Pancreas (tissue), 10 donors: ENCODE results near the gene ZDHHC13. TPM values are rescaled to one million over a fixed set of nuclear protein-coding genes. Genes with fewer than 3 reads are reported as not detected.
"Not testable (repeated sequence)": the region's sequence is repeated elsewhere in the genome, so short reads cannot be mapped to it uniquely, and the experiment has no call there.

Experiments
- ATAC-seq, 4 donors: fragments of 200-7000 bp; cut with Tn5 transposase; one replicate each; pipeline versions ENCODE4 v1.8.0 to v1.9.1; 2020; ENCODE audit warnings: mild to moderate bottlenecking in 4 of 4, moderate library complexity in 4 of 4
- DNase-seq, 6 donors: peaks; one replicate each; pipeline ENCODE4 v3.0.0-alpha.2; 2020
- FAIRE-seq: peaks from 2 replicates; lab custom pipeline; 2012; peaks lifted over from hg19 to GRCh38; lab: Jason Lieb, UNC
- H3K27ac ChIP-seq, 4 donors: fragments of 200-600 bp; sonication (generic); 1 replicate in 3 of 4; 2 replicates in 1 of 4; pipeline versions ENCODE4 v1.5.0 to v1.8.0; 2020
- H3K27me3 ChIP-seq, 4 donors: fragments of 200-600 bp; one replicate each; pipeline ENCODE4 v1.8.0; 2021
- H3K36me3 ChIP-seq, 3 donors: fragments of 200-600 bp; sonication (generic) in 1 of 3; one replicate each; pipeline versions ENCODE4 v1.5.0 to v1.8.0; 2020 to 2021
- H3K4me1 ChIP-seq, 3 donors: fragments of 200-600 bp; one replicate each; pipeline ENCODE4 v1.8.0; 2021
- H3K4me3 ChIP-seq, 4 donors: fragments of 200-600 bp; sonication (generic) in 2 of 4; one replicate each; pipeline versions ENCODE4 v1.5.0 to v1.8.0; 2020 to 2021
- H3K9me3 ChIP-seq, 4 donors: fragments of 200-600 bp; one replicate each; pipeline ENCODE4 v1.8.0; 2021
- CTCF ChIP-seq, 4 donors: fragments of 200-600 bp; sonication (generic) in 3 of 4; IDR thresholded peaks; one replicate each; pipeline versions ENCODE4 v1.5.0 to v1.8.0; 2021; ENCODE audit warnings: antibody characterized with exemption in 4 of 4
- WGBS, 2 donors: extraction: QIAGEN DNeasy Blood & Tissue Kit; methylation state at CpG; one replicate each; pipeline ENCODE4 v1.1.7; 2013; 5-methylcytosine and 5-hydroxymethylcytosine counted together
- intact Hi-C, 3 donors: fragments of 100-400 bp; cut with DNase I; formaldehyde crosslinking; loops; one replicate each; pipeline versions ENCODE4 v1.11.1 to v1.14.2; 2022
- polyA plus RNA-seq, 2 donors: library from polyadenylated mRNA; stranded (reverse); fragments of 200-250 nt; gene quantifications; one replicate each; pipeline ENCODE4 v1.2.3, GENCODE V29; 2013
- total RNA-seq, 6 donors: library from RNA; stranded (reverse); fragmentation: NEBNext Ultra II Directional in 4 of 6; extraction: Animal tissue kit (Norgen Biotek cat#: 25700) in 4 of 6; gene quantifications; one replicate each; pipeline versions ENCODE4 v1.2.1 to v1.2.4, GENCODE V29; 2021 to 2023
- donor health status: healthy with polysubstance abuse.
- donor health status: DM: no; HTN: no; CAD: no; lungs with moderate emphysema.
- donor health status: DM: no; HTN: no; CAD: no.
- donor health status: control.
- donor health status: control.
- donor health status: Bipolar disorder and iron deficiency.
- donor health status: DM: yes; HTN: yes; CAD: no.
- donor health status: DM: no; HTN: no; CAD: no.
- donor health status: DM: no; HTN: no; CAD: no.
- donor health status: DM: yes; HTN: yes; CAD: no.

ZDHHC13 gene
- total and polyA plus RNA-seq, 8 donors: 4.5 to 11.5 (median 7.5) TPM

DNA sequence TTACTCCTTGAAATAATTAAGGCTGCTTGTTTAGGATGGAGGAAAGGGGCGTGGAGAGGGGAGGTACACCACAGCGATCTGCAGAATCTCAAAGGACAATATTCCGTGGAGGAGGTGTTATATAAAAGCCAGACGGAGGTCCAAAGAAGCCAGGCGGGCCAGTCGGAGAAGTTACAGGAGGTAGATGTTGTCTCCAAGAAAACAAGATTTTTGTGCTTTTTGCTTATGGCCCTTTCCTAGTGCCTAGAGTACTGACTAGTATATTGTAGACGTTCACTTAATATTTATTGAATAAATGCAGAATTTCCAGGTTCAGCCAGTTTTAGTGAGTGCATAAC lies 761 bp downstream of the ZDHHC13 start:
- Histone ChIP-seq H3K9me3 (no peaks in the 10 kb centered on the region), H3K36me3 (no peaks in the 10 kb centered on the region), H3K4me1 (peaks cover 8 to 13% (median 12%) of the 10 kb centered on the region in 3 donors), H3K4me3 (peak overlapping the region; percentile 56 to 94 (median 90)), H3K27me3 (no peaks in the 10 kb centered on the region), H3K27ac (peak overlapping the region in 2 of 4 donors; percentile 81 to 83)
- WGBS, 2 donors: 2 to 7% methylated on average over 7 of the region's 7 CpGs
- DNase-seq (no peak), ATAC-seq (no peak), FAIRE-seq (no peak)
- TF ChIP-seq CTCF (IDR thresholded peaks at IDR 0.05): no peak
- intact Hi-C loops: no loop called here

- ATAC-seq: no peak
- Histone ChIP-seq H3K4me1 (peaks cover 8 to 13% (median 12%) of the 10 kb centered on the region in 3 donors), H3K27ac (no peak overlapping the region), H3K4me3 (no peak overlapping the region), H3K36me3 (no peaks in the 10 kb centered on the region), H3K9me3 (no peaks in the 10 kb centered on the region), H3K27me3 (no peaks in the 10 kb centered on the region)
- WGBS, 2 donors: 35 to 36% methylated on average over 2 of the region's 2 CpGs
- FAIRE-seq: no peak
- DNase-seq: no peak
- no peak for TF ChIP-seq CTCF (IDR thresholded peaks at IDR 0.05)
- intact Hi-C loops: no loop called here
Observed at GRCh38 chr11:19121646-19122045, 4.7 kb downstream of the ZDHHC13 start.

DNA sequence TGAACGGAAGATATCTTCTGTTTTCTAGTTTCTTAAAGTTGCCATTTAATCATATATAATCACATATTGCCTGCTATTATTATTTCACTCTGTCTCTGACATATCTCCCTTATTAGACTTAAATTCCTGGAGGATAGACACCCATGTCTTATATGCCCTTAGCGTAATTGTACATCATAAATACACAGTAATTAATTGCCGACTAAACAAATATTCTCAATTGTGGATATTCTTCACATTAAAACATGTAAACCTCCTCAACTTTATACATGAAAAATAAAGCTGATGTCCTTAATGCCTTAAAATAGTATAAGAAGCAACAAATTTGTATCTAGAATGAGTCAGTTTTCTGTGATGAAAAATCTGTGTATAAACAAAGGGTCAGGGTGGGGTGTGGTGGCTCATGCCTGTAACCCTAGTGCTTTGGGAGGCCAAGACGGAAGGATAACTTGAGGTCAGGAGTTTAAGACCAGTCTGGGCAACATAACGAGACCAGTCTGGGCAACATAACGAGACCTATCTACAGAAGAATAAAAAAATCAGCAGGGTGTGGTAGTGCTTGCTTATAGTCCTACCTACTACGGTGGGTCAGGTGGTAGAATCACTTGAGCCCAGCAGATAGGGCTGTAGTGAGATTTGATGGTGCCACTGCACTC lies 6.1 kb downstream of the ZDHHC13 start:
- H3K27ac ChIP-seq: no peak overlapping the region
- no peak for DNase-seq
- TF ChIP-seq CTCF (IDR thresholded peaks at IDR 0.05): no peak
- H3K36me3 ChIP-seq: no peaks in the 10 kb centered on the region
- no peak overlapping the region for H3K4me3 ChIP-seq
- H3K4me1 ChIP-seq: peaks cover 3 to 9% (median 7%) of the 10 kb centered on the region in 3 donors
- H3K27me3 ChIP-seq: no peaks in the 10 kb centered on the region
- intact Hi-C loops: no loop called here
- WGBS, 2 donors: 93 to 94% methylated on average over 7 of the region's 7 CpGs
- H3K9me3 ChIP-seq: no peaks in the 10 kb centered on the region
- FAIRE-seq: no peak
- ATAC-seq: no peak

- intact Hi-C loops, H3K27ac ChIP-seq, DNase-seq, H3K4me1 ChIP-seq, H3K9me3 ChIP-seq, H3K27me3 ChIP-seq, H3K4me3 ChIP-seq, FAIRE-seq, ATAC-seq, H3K36me3 ChIP-seq: not testable (repeated sequence)
- WGBS, 2 donors: 94 to 95% methylated on average over 4 of the region's 4 CpGs
Observed at GRCh38 chr11:19126562-19127325, 9.8 kb downstream of the ZDHHC13 start.

- DNase-seq (no peak), ATAC-seq (no peak), FAIRE-seq (no peak)
- no peaks in the 10 kb centered on the region for H3K36me3 ChIP-seq
- H3K4me3 ChIP-seq: no peak overlapping the region
- whole genome bisulfite sequencing, 2 donors: 95 to 98% methylated on average over 1 of the region's 1 CpG
- no peaks in the 10 kb centered on the region for H3K9me3 ChIP-seq
- intact Hi-C loops: no loop called here
- no peaks in the 10 kb centered on the region for H3K4me1 ChIP-seq
- H3K27ac ChIP-seq: no peak overlapping the region
- no peak for TF ChIP-seq CTCF (IDR thresholded peaks at IDR 0.05)
- no peaks in the 10 kb centered on the region for H3K27me3 ChIP-seq
Observed at GRCh38 chr11:19134004-19134403, 17.0 kb downstream of the ZDHHC13 start.

- intact Hi-C loops, FAIRE-seq, DNase-seq, H3K36me3 ChIP-seq, H3K9me3 ChIP-seq, H3K4me3 ChIP-seq, H3K4me1 ChIP-seq, H3K27me3 ChIP-seq, H3K27ac ChIP-seq, ATAC-seq: not testable (repeated sequence)
- WGBS, 2 donors: 95 to 97% methylated on average over 4 of the region's 4 CpGs
Observed at GRCh38 chr11:19136884-19137283, 19.9 kb downstream of the ZDHHC13 start.
